Fibroblast of skin of back (primary cell): ENCODE results near the gene TGFBR3.

Source experiments
- DNase-seq: peaks from one replicate; pipeline ENCODE4 v3.0.0-alpha.2; 2013

Gene TGFBR3

DNA sequence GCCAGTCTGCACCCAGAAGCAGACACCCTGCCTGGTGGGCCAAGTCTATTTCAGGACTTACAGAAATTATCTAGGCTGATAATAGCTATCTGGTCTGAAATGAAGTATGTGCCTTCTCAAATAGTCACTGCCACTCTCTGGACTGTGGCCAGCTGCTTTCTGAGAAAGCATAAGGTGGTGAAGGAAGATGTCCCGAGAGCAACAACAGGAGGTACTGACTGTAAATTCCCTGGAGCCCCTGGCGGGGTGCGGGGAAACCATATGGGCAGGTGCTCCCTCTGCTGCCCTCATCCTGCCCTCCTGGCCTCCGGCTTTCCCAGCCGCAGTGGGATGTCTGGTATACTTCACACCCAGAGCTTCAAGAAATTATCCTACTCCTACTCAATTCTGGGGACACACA is 86.8 kb downstream of the TGFBR3 start:
- no peak for DNase-seq

DNA sequence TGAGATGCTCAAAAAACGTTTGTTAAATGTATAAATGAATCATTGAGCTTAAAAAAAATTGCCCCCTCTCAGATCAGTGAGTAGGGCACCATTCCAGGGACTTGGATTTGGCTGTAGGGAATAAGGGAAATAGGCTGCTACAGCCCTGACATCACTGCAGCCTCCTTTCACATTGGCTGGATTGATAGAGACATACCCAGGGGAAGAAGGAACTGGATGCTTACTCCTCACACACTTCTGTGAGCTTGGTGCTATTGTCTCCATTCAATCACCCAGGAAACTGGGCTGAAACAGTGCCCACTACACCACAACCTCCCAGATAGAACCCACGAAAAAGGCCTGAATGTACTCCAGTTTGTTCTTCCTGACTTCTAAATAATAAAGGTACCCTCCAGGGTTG is 87.2 kb downstream of the TGFBR3 start:
- DNase-seq, result no peak

- no peak for DNase-seq
Measured at GRCh38 chr1:91798241-91798648, 87.7 kb downstream of the TGFBR3 start.

DNA sequence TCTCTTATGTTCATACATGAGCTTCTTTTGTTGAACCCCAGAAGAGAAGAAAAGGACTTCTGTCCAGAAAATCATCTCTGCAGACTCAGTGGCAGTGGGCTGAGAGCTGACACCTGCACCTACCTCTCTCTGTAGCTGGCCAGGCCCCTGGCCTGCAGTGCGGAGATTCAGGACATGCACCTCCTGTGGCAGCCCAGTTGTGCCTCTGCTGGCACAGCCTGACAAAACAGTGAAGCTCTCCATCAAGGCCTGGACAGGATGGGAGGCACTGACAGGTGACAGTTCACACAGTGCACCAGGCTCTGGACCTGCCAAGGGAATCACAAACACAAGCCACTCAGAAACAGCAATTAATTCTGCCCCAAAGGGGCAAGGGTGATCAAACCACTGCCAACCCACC is 88.8 kb downstream of the TGFBR3 start:
- DNase-seq, result no peak

DNA sequence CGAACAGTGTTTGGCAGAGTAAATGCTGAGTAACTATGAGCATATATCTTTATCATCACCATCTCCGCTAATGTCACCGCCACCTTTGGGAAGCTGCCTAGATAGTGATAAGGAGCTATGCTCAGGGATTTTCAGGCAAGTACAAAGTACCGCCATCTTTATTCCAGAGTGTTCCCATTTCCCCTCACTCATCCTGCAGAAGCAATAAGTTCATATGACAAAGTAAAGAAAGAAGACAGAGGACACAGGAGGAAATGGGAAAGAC is 89.6 kb downstream of the TGFBR3 start:
- no peak for DNase-seq

- DNase-seq, result peak; percentile 70
Measured at GRCh38 chr1:91795591-91796389, 90.2 kb downstream of the TGFBR3 start.

GRCh38 chr1:91793877-91794276 is 92.1 kb downstream of the TGFBR3 start:
- no peak for DNase-seq

- DNase-seq, result no peak
Measured at GRCh38 chr1:91793189-91793588, 92.8 kb downstream of the TGFBR3 start.

DNA sequence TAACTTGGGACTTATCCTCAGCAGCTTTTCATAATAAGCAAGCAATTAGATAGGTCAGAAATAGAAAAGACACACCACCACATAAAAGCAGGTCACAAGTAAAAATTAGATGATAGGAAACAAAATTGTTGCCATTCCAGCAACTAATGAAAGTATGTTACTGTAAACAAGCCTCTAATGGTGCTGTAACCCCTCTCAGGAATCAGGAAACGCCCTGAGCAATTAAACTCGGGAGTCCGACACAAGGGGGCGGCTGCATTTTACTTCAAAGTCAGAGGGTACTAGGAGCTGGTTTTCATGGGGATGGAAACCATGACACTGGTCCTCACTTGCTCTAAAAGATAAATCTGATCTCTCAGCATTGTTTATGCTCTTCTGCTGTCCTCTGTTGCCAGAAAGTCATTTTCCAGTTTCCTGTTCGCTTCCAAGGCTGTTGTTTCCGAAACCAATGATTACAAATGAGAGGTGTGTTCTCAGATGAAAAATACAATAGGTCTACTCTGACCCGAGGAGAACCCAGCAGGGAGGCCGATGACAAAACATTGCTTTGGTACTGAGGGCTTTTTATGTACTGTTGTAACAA is 93.4 kb downstream of the TGFBR3 start:
- no peak for DNase-seq

DNA sequence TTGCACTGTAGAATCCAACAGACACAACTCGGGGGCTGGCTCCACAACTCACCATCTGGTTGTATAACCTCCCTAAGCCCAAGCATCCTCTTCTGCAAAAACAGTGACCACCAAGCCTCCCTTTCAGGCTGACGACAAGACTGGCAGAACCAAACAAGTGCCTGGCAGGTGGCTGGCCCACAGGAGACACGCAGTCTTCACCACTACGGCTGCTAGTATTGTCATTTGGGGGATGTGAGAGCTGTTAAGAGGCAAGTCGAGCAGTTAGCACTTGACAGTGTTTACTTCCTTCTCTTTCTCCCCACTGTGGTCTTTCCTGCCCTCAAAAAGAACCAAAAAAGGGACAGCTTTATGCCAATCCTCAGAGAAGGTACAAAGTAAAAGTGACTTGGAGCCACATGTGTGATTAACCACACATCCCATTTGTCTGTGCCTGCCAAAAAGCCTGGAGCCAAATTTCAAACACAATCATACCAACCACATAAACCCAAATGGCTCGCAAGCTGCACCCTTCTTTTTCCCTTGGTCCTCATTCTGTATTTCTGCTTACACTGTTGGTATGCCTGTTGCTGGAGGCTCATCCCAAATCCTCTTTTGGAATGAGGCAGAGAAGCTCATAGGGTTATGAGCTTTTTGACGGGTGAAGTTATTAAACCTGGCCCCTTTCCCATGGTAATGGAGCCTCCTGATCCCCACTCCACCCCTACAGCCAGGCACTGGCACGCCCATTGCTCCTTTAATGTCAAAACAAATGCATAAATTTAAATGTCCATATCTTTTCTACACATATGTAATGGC is 94.1 kb downstream of the TGFBR3 start:
- DNase-seq, result no peak

GRCh38 chr1:91791103-91791502 is 94.8 kb downstream of the TGFBR3 start:
- DNase-seq, result no peak

GRCh38 chr1:91790392-91790791 is 95.6 kb downstream of the TGFBR3 start:
- DNase-seq, result no peak

- no peak for DNase-seq
Measured at GRCh38 chr1:91789273-91789997, 96.5 kb downstream of the TGFBR3 start.

DNA sequence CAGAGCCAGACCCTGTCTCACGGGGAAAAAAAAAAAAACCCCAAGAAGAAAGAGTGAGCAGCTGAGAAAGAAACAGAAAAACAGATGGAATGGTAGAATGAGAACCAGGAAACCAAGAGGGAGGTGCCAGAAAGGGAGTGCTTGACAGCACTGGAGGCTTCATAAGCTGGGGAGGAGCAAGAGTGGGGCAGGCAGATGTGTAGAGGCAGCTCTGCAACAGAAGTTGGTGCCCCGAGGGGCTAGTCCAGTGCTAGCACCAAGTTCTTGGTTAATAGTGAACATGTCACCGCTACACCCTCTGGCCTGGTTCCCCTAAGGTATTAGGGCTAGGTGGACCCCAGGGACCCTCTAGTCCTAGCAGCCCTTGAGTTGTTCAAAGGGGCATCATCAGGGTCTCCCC is 98.0 kb downstream of the TGFBR3 start:
- no peak for DNase-seq

DNA sequence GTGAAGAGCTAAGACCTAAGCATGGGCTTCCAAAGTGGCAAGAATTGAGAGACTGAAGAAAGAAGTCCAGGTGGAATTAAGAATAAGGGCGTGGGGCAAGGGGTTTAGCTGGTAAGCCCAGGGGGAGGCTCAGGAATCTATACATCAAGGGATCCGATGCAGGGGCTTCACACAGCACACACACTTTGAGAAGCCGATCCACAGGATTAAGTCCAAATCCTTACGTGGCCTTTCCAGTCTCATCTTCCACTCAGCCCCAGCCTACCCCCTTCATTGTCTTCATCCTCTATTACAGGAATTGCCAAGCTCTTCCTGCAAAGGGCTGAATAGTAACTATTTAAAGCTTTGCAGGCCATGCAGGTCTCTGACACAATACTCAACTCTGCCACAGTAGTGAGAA is 101.3 kb downstream of the TGFBR3 start:
- no peak for DNase-seq

- no peak for DNase-seq
Measured at GRCh38 chr1:91784191-91784590, 101.8 kb downstream of the TGFBR3 start.

GRCh38 chr1:91783423-91784170 is 102.4 kb downstream of the TGFBR3 start:
- peak; percentile 38 for DNase-seq

- peak; percentile 55 for DNase-seq
Measured at GRCh38 chr1:91781901-91782622, 103.9 kb downstream of the TGFBR3 start.

GRCh38 chr1:91781371-91781825 is 104.6 kb downstream of the TGFBR3 start:
- DNase-seq, result peak; percentile 95

DNA sequence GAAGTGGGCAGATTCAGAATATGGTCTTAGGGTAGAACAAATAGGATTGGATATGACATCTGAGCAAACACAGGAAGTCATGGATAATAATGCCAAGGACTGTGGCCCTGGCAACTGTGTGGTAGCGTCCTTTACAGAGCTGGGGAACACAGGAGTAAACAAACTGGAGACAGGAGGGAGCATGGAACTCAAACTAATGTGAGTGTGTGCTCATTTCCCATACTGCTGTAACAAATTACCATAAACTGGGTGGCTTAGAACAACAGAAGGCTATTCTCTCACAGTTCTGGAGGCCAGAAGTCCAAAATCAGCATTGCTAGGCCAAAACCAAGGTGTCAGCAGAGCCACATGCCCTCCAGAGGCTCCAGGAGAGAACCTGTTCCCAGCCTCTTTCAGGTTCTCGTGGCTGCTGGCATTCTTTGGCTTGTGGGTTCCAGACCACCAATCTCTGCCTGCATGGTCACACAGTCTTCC is 106.4 kb downstream of the TGFBR3 start:
- DNase-seq, result no peak

DNA sequence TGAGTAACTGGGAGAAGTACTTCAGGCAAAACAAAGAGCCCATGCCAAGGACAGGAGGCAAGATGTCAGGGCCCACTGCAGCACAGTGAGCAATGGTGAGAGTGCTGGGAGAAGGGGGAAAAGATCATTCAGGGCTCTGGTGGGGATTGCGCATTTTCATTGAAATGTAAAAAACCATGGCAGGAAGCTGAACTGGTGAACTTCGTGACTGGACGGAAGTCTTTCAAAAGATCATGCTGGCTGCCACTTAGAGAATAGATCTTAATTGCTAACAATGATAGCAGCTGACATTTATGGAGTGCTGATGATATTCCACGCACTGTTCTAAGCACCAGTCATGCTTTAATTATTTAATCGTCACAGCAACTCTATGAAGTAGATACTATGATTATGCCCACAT is 107.0 kb downstream of the TGFBR3 start:
- no peak for DNase-seq
